Epithelial cell of esophagus (primary cell): Measurements from ENCODE around the gene U2AF1L4.

ENCODE experiments used
- DNase-seq: peaks from one replicate; pipeline ENCODE4 v3.0.0; 2010; ENCODE audit warnings: low read depth
- H3K4me3 ChIP-seq: 2 replicates; pipeline ENCODE4 v1.5.1; 2011; ENCODE audit warnings: mild to moderate bottlenecking, low read length, control low read depth
- TF ChIP-seq, protein P1 (sequence below): IDR thresholded peaks from 2 replicates; pipeline ENCODE4 v1.5.1; 2011; ENCODE audit warnings: low read depth, mild to moderate bottlenecking, low read length, control low read depth, inconsistent platforms; ENCODE audit not compliant: insufficient read depth; ENCODE audit errors: missing control alignments

Gene U2AF1L4

DNA sequence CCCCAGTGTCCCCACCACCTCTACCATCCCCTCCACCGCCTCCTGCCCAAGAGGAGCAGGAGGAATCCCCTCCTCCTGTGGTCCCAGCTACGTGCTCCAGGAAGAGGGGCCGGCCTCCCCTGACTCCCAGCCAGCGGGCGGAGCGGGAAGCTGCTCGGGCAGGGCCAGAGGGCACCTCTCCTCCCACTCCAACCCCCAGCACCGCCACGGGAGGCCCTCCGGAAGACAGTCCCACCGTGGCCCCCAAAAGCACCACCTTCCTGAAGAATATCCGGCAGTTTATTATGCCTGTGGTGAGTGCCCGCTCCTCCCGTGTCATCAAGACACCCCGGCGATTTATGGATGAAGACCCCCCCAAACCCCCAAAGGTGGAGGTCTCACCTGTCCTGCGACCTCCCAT, 24.6 kb downstream of the U2AF1L4 start:
- H3K4me3 ChIP-seq, result no peak overlapping the region
- TF ChIP-seq, protein P1, sequence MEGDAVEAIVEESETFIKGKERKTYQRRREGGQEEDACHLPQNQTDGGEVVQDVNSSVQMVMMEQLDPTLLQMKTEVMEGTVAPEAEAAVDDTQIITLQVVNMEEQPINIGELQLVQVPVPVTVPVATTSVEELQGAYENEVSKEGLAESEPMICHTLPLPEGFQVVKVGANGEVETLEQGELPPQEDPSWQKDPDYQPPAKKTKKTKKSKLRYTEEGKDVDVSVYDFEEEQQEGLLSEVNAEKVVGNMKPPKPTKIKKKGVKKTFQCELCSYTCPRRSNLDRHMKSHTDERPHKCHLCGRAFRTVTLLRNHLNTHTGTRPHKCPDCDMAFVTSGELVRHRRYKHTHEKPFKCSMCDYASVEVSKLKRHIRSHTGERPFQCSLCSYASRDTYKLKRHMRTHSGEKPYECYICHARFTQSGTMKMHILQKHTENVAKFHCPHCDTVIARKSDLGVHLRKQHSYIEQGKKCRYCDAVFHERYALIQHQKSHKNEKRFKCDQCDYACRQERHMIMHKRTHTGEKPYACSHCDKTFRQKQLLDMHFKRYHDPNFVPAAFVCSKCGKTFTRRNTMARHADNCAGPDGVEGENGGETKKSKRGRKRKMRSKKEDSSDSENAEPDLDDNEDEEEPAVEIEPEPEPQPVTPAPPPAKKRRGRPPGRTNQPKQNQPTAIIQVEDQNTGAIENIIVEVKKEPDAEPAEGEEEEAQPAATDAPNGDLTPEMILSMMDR, result no peak
- no peak for DNase-seq

DNA sequence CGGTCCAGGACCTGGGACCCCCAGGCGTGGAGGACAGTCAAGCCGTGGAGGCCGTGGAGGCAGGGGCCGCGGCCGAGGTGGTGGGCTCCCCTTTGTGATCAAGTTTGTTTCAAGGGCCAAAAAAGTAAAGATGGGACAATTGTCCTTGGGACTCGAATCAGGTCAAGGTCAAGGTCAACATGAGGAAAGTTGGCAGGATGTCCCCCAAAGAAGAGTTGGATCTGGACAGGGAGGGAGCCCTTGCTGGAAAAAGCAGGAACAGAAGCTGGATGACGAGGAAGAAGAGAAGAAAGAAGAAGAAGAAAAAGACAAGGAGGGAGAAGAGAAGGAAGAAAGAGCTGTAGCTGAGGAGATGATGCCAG, 25.1 kb downstream of the U2AF1L4 start:
- no peak overlapping the region for H3K4me3 ChIP-seq
- DNase-seq, result no peak
- TF ChIP-seq, protein P1, result no peak

DNA sequence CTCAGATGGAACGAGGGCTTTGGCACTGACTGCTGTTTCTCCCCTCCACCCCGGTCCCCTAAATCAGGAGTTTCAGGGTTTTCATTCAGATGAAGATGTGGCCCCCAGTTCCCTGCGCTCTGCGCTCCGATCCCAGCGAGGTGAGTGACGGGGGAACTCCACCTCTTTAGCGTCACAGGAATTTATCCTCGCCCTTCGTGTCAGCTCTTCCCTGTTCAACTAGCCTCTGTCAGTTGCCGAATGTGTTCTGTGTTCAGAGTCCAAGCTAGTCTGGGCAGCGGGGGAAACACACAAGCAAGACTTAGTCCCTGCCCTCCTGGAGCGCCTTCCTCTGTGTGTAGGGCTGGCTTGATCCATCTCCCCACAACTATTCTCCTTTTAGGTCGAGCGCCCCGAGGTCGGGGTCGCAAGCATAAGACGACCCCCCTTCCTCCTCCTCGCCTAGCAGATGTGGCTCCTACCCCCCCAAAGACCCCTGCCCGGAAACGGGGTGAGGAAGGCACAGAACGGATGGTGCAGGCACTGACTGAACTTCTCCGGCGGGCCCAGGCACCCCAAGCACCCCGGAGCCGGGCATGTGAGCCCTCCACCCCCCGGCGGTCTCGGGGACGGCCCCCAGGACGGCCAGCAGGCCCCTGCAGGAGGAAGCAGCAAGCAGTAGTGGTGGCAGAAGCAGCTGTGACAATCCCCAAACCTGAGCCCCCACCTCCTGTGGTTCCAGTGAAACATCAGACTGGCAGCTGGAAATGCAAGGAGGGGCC, 25.6 kb downstream of the U2AF1L4 start:
- H3K4me3 ChIP-seq, result peak overlapping the region; percentile 86
- DNase-seq, result no peak

DNA sequence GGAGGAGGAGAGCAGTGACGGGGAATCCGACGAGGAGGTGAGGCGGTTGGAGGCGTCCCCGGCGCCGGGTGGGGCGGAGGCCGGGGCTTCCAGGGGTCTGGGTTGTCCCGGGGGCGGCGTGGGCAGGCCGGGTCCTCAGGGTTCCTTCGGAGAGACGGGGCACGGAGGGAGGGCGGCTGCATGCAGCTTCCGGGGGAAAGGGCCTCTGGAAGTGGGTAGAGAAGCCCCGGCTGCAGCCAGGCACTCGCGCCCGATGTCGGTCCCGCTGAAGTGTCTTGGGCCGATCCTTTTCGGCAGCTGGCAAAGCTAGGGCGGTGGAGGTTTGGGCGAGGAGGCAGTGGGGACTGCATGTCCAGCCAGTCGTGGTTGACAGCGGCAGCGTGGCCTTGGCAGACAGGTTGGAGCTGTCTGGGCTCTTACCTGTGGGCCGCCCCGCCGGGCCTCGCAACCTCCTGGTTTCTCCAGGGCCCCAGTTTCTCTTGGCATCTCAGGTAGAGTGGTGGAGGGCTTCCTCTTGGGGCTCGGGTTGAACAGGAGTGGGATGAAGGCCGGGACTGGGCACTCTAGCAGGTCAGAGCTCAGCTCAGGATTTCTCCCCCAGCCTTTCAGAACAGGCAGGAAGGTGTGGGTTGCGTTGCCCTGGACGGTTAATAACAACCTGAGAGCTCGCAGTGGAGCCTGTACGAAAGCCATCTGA, 26.7 kb downstream of the U2AF1L4 start:
- H3K4me3 ChIP-seq, result peak overlapping the region; percentile 86
- DNase-seq, result peak; percentile 35
- TF ChIP-seq, protein P1, result no peak

More for the DNA sequence above, 25.6 kb downstream of the U2AF1L4 start:
- TF ChIP-seq, protein P1, result no peak

DNA sequence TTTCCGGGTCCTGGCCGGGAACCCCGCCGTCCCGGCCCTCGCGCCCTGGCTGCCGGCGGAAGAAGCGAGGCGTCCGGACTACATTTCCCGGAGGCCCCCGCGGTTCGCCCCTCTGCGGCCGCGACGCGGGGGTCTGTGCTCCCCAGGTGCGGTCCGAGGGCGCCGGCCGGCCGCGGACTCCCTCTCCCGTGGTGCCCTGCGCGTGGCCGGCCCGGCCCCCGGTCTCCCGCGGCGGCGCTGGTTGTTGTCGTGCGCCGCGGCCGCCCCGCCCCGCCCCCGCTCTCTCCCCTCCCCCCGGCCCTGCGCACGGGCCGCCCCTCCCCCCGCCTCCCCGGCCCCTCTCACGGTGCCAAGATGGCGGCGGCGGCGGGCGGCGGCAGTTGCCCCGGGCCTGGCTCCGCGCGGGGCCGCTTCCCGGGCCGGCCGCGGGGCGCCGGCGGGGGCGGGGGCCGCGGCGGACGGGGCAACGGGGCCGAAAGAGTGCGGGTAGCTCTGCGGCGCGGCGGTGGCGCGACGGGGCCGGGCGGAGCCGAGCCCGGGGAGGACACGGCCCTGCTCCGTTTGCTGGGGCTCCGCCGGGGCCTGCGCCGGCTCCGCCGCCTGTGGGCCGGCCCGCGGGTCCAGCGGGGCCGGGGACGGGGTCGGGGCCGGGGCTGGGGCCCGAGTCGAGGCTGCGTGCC, 27.4 kb downstream of the U2AF1L4 start, which contains the start of gene KMT2B:
KMT2B (plus strand) TSS at position 339 of the 680 bp plus-strand sequence; CDS start at position 355, 16 bp downstream.
- TF ChIP-seq, protein P1, result no peak
- H3K4me3 ChIP-seq, result peak within 1 kb of the TSS; percentile 86
- DNase-seq, result peak; percentile 97

DNA sequence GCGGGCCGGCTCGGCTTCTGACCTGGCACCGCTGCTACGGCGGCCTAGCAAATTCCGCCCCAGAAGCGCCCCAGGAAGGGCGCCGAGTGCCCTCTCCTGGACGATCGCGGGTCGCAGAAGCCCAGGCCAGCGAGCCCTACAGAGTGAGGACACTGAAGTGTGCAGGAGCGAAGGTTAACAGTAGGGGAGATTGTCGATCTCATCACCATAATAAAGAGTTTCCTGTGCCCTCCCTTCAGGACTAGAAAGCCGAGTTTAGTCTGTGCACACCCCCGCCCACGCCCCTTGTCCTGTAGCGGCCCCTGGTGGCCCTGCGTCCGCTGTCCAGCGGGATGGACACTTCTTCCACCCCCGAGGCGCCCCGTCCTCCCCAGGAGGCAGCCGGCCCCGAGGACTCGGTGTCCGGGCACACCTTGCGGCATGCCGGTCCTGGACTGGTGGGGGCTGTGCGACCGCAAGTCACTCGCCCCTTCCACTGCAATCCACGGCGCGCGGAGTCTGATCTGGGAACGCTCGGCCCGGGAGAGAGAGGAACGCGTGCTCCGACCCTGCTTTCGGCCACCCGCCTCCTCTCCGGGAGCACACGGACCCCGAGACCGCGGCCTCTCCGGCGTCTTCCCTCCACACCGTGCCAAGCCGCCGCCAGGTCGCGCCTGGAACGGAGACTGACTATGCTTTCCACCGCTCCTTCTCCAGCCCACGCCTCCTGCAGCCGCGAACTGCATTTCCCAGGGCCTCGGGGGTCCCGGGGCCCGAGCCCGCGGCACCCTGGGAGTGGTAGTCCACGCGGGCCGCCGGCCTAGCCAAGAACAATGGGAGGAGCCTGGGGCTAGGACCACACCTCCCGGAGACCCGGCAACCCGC, 28.2 kb downstream of the U2AF1L4 start:
- TF ChIP-seq, protein P1, result peak; percentile 70
- H3K4me3 ChIP-seq, result peak overlapping the region; percentile 76
- peak; percentile 81 for DNase-seq
